ENCODE measurements around the gene CLCN3. TPM values are rescaled to one million over a fixed set of nuclear protein-coding genes. Genes with fewer than 3 reads are reported as not detected.
A peak's percentile ranks its signal among the peaks of the same experiment; 100 is the strongest.

Gene CLCN3
- total and polyA plus RNA-seq, 2 of the 4 experiments (the other 2 are of a cell fraction): 13.0 to 22.8 TPM

GRCh38 chr4:169622566-169622965, 2.2 kb downstream of the CLCN3 start:
- H3K27ac ChIP-seq (ENCODE audit: insufficient read depth, low read length): no peak overlapping the region
- TF ChIP-seq FOS (IDR thresholded peaks at IDR 0.05; ENCODE audit: low read depth, low read length) (no peak), MAFK (IDR thresholded peaks at IDR 0.05; ENCODE audit: low read depth, low read length) (no peak), SMC3 (IDR thresholded peaks at IDR 0.05; ENCODE audit: low read depth, low read length) (no peak), RFX5 (IDR thresholded peaks at IDR 0.05; ENCODE audit: low read depth, low read length) (no peak), RAD21 (IDR thresholded peaks at IDR 0.05; ENCODE audit: low read length) (no peak), MAZ (IDR thresholded peaks at IDR 0.05; ENCODE audit: borderline replicate concordance, low read depth, low read length) (no peak), RCOR1 (IDR thresholded peaks at IDR 0.05; ENCODE audit: insufficient replicate concordance, low read length) (no peak), MXI1 (IDR thresholded peaks at IDR 0.05; ENCODE audit: borderline replicate concordance, low read depth, low read length) (no peak), POLR2A (IDR thresholded peaks at IDR 0.05; ENCODE audit: low read depth, low read length) (no peak), ELK1 (IDR thresholded peaks at IDR 0.05; ENCODE audit: borderline replicate concordance, low read depth, low read length) (no peak), CTCF (conservative IDR thresholded peaks at IDR 0.05; ENCODE audit: low read depth, low read length) (no peak), NFE2L2 (IDR thresholded peaks at IDR 0.05; ENCODE audit: low read depth, low read length) (no peak), CHD1 (IDR thresholded peaks at IDR 0.05; ENCODE audit: low read depth, low read length) (no peak), USF2 (IDR thresholded peaks at IDR 0.05; ENCODE audit: low read depth, low read length) (no peak), CEBPB (IDR thresholded peaks at IDR 0.05; ENCODE audit: low read depth, low read length) (no peak), BHLHE40 (IDR thresholded peaks at IDR 0.05; ENCODE audit: low read depth, low read length) (no peak)
- peak overlapping the region; percentile 24; the same call in 1 of the 2 replicates for H3K9ac ChIP-seq (ENCODE audit: low read depth, low read length)
- H4K91ac ChIP-seq (ENCODE audit: insufficient read depth, low read depth, low read length): no peak overlapping the region
- peaks cover 31% of the 10 kb centered on the region; the same call in 1 of the 2 replicates for H4K20me1 ChIP-seq (ENCODE audit: insufficient read depth, low read length)
- H3K14ac ChIP-seq (replicated peaks; ENCODE audit: low read depth, low read length): no peak overlapping the region; the same call in 1 of the 2 replicates
- H2BK5ac ChIP-seq (ENCODE audit: low read depth, low read length, poor library complexity, severe bottlenecking): no peak overlapping the region
- no peaks in the 10 kb centered on the region for H3K9me3 ChIP-seq (ENCODE audit: control insufficient read depth, insufficient read depth, low read length)
- H2BK120ac ChIP-seq (ENCODE audit: low read depth, low read length): no peak overlapping the region
- no peak for DNase-seq
- H3K4ac ChIP-seq (ENCODE audit: low read depth, low read length): peak overlapping the region; percentile 16; the same call in 1 of the 2 replicates
- H3K27me3 ChIP-seq (ENCODE audit: control insufficient read depth, insufficient read depth, low read length): no peaks in the 10 kb centered on the region
- intact Hi-C loops (cut with micrococcal nuclease) (loop anchor here (2.0 kb wide), 1 partner anchor 18 kb away; no protein-coding TSS in a partner anchor), dilution Hi-C loops (cut with HindIII; ENCODE audit: low sequenced_read_pairs, unreplicated experiment) (no loop called here), in situ Hi-C loops (cut with MboI; ENCODE audit: low sequenced_read_pairs) (loop anchor here (25.0 kb wide), 1 partner anchor 440 kb away; no protein-coding TSS in a partner anchor)
- H3K36me3 ChIP-seq (ENCODE audit: control insufficient read depth, insufficient read depth, low read length): no peaks in the 10 kb centered on the region
- H3K23ac ChIP-seq (ENCODE audit: low read depth, low read length): peak overlapping the region; percentile 10; the same call in 1 of the 2 replicates
- ATAC-seq (ENCODE audit: low read depth): no peak
- H3K79me1 ChIP-seq (ENCODE audit: low read depth in 1 of 2, low read length in 2 of 2): peaks cover 7 to 14% of the 10 kb centered on the region in 2 experiments
- no peak overlapping the region for H4K8ac ChIP-seq (ENCODE audit: low read depth in 2 of 2, low read length in 2 of 2)
- H2AK5ac ChIP-seq (ENCODE audit: low read depth, low read length): no peak overlapping the region
- no peaks in the 10 kb centered on the region for H3K9me1 ChIP-seq (ENCODE audit: insufficient read depth, low read length)
- no TSS peak for BruUV-seq (replicated peaks)
- no peak overlapping the region for H3K56ac ChIP-seq (ENCODE audit: extremely low read depth, insufficient read depth, low read length)
- H3K18ac ChIP-seq (ENCODE audit: low read depth, low read length): peak overlapping the region; percentile 51; the same call in 1 of the 2 replicates
- ChIA-PET CTCF (no interaction called here), POLR2A (ENCODE audit: unreplicated experiment) (interaction anchor here (1.5 kb wide), 1 partner anchor 9 kb away, joined by 3 read pairs; no protein-coding TSS in a partner anchor)
- no peaks in the 10 kb centered on the region for H3K4me1 ChIP-seq (ENCODE audit: control insufficient read depth, insufficient read depth, low read length)
- 0 out of 2 replicates have a peak overlapping the region, but pooled peaks have one; percentile 3 for H3K4me3 ChIP-seq (ENCODE audit: insufficient read depth, low read depth, low read length)
- H2AK9ac ChIP-seq (replicated peaks; ENCODE audit: low read depth, low read length, poor library complexity): no peak overlapping the region
- H3K4me2 ChIP-seq (ENCODE audit: low read depth, low read length): peak overlapping the region; percentile 88
- H2AFZ ChIP-seq (replicated peaks; ENCODE audit: low read length, poor library complexity): no peak overlapping the region
- no peak overlapping the region for H4K5ac ChIP-seq (ENCODE audit: low read depth, low read length)
- H2BK20ac ChIP-seq (ENCODE audit: low read depth, low read length): no peak overlapping the region
- WGBS, 2 experiments (ENCODE audit: extremely low coverage in 2 of 2, insufficient read length in 1 of 2): no CpG with 5 or more reads among the region's 4 CpGs
- no peak overlapping the region for H2BK15ac ChIP-seq (ENCODE audit: low read depth, low read length)
